GM18507 (cell line): ENCODE results near the gene BARX2.

Experiments used
- DNase-seq: peaks from one replicate; pipeline ENCODE4 v3.0.0; 2011; ENCODE audit warnings: low read depth; ENCODE audit not compliant: insufficient read length; ENCODE audit errors: extremely low spot score
- FAIRE-seq: peaks from 2 replicates; lab custom pipeline; 2011; peaks lifted over from hg19 to GRCh38; lab: Jason Lieb, UNC

The BARX2 gene

GRCh38 chr11:129427376-129427775, 51.7 kb downstream of the BARX2 start:
- no peak for FAIRE-seq
- no peak for DNase-seq

- DNase-seq (no peak), FAIRE-seq (no peak)
Measured at GRCh38 chr11:129427816-129428406, 52.3 kb downstream of the BARX2 start.

GRCh38 chr11:129428557-129428956, 52.9 kb downstream of the BARX2 start:
- DNase-seq (no peak), FAIRE-seq (no peak)

- FAIRE-seq (no peak), DNase-seq (no peak)
Measured at GRCh38 chr11:129434641-129435498, 59.2 kb downstream of the BARX2 start.

- FAIRE-seq, result no peak
Measured at GRCh38 chr11:129435499-129436245, 60.0 kb downstream of the BARX2 start.

GRCh38 chr11:129436573-129436972, 60.9 kb downstream of the BARX2 start:
- FAIRE-seq (no peak), DNase-seq (no peak)

More at GRCh38 chr11:129435499-129436245, 60.0 kb downstream of the BARX2 start:
- no peak for DNase-seq

- DNase-seq, result no peak
- FAIRE-seq, result no peak
Measured at GRCh38 chr11:129440028-129440713, 64.5 kb downstream of the BARX2 start.

- FAIRE-seq, result no peak
- DNase-seq, result no peak
Measured at GRCh38 chr11:129442171-129442570, 66.5 kb downstream of the BARX2 start.

GRCh38 chr11:129443276-129443675, 67.6 kb downstream of the BARX2 start:
- no peak for FAIRE-seq
- DNase-seq, result no peak

- FAIRE-seq, result no peak
- no peak for DNase-seq
Measured at GRCh38 chr11:129444274-129444673, 68.6 kb downstream of the BARX2 start.

- FAIRE-seq (no peak), DNase-seq (no peak)
Measured at GRCh38 chr11:129445226-129445625, 69.6 kb downstream of the BARX2 start.

- FAIRE-seq (no peak), DNase-seq (no peak)
Measured at GRCh38 chr11:129446572-129446971, 70.9 kb downstream of the BARX2 start.

GRCh38 chr11:129447654-129448239, 72.1 kb downstream of the BARX2 start:
- no peak for DNase-seq
- FAIRE-seq, result no peak

- DNase-seq (no peak), FAIRE-seq (no peak)
Measured at GRCh38 chr11:129451524-129451923, 75.9 kb downstream of the BARX2 start.

GRCh38 chr11:129453293-129453721, 77.7 kb downstream of the BARX2 start:
- FAIRE-seq, result no peak
- DNase-seq, result no peak

GRCh38 chr11:129455101-129455500, 79.5 kb downstream of the BARX2 start:
- DNase-seq (no peak), FAIRE-seq (no peak)

- DNase-seq (no peak), FAIRE-seq (no peak)
Measured at GRCh38 chr11:129455756-129456655, 80.4 kb downstream of the BARX2 start.

GRCh38 chr11:129457321-129457720, 81.7 kb downstream of the BARX2 start:
- no peak for FAIRE-seq
- DNase-seq, result no peak
